H1 (cell line): Measurements from ENCODE around the gene SRRM4. TPM values are rescaled to one million over a fixed set of nuclear protein-coding genes. Genes with fewer than 3 reads are reported as not detected.

ENCODE experiments used
- CTCF ChIA-PET: fragments of 300-600 bp; sonication (Branson Sonifier 250); formaldehyde crosslinking; loops from one replicate; lab custom pipeline; 2021; ENCODE audit not compliant: partially characterized antibody; lab: Charles Lee
- POLR2A ChIA-PET: fragments of 300-600 bp; sonication (Branson Sonifier 250); formaldehyde crosslinking; loops from one replicate; lab custom pipeline; 2021; ENCODE audit warnings: inconsistent platforms; ENCODE audit not compliant: partially characterized antibody; lab: Charles Lee
- DNase-seq, 2 experiments: peaks; one replicate each; pipeline versions ENCODE4 v3.0.0 to v3.0.0-alpha.2; 2010 to 2022; ENCODE audit warnings: low spot score in 2 of 2, low read depth in 1 of 2, mixed read lengths in 1 of 2
- FAIRE-seq: peaks from 2 replicates; lab custom pipeline; 2011; peaks lifted over from hg19 to GRCh38; lab: Jason Lieb, UNC
- H2AFZ ChIP-seq: 2 replicates; pipeline ENCODE4 v1.8.1; 2012; ENCODE audit warnings: low read length, inconsistent platforms
- H2AK5ac ChIP-seq: 2 replicates; pipeline ENCODE4 v1.6.1; 2013; ENCODE audit warnings: low read depth, low read length
- H2BK120ac ChIP-seq: replicated peaks from 2 replicates; pipeline ENCODE3; 2013; ENCODE audit warnings: low read depth, low read length, inconsistent platforms
- H2BK12ac ChIP-seq: 2 replicates; pipeline ENCODE4 v1.6.1; 2013; ENCODE audit warnings: low read depth, low read length
- H2BK15ac ChIP-seq: 2 replicates; pipeline ENCODE4 v1.6.1; 2013; ENCODE audit warnings: low read length
- H2BK20ac ChIP-seq: 2 replicates; pipeline ENCODE4 v1.6.1; 2013; ENCODE audit warnings: low read length
- H2BK5ac ChIP-seq: 2 replicates; pipeline ENCODE4 v1.6.1; 2013; ENCODE audit warnings: low read depth, low read length
- H3K14ac ChIP-seq: 2 replicates; pipeline ENCODE4 v1.6.1; 2013; ENCODE audit warnings: inconsistent platforms; ENCODE audit not compliant: insufficient read length
- H3K18ac ChIP-seq: 2 replicates; pipeline ENCODE4 v1.6.1; 2013; ENCODE audit warnings: low read length; ENCODE audit errors: extremely low read depth
- H3K23ac ChIP-seq: 2 replicates; pipeline ENCODE4 v1.6.1; 2013; ENCODE audit warnings: inconsistent platforms; ENCODE audit not compliant: insufficient read length
- H3K23me2 ChIP-seq: 2 replicates; pipeline ENCODE4 v1.6.1; 2013; ENCODE audit warnings: low read depth, low read length
- H3K27ac ChIP-seq: 2 replicates; pipeline ENCODE4 v1.6.1; 2011; ENCODE audit warnings: low read depth, low read length, inconsistent platforms
- H3K27me3 ChIP-seq, 4 experiments: replicated peaks in 1 of 4; 1 replicate in 1 of 4; 2 replicates in 3 of 4; pipeline versions ENCODE4 v1.6.1 to v1.8.1; 2011 to 2013; ENCODE audit warnings: low read length in 3 of 4, mild to moderate bottlenecking in 3 of 4, inconsistent platforms in 2 of 4, mixed read lengths in 2 of 4, moderate library complexity in 1 of 4; ENCODE audit not compliant: control insufficient read depth in 3 of 4, insufficient read depth in 3 of 4; ENCODE audit errors: extremely low read depth in 1 of 4
- H3K36me3 ChIP-seq, 4 experiments: 2 replicates each; pipeline versions ENCODE4 v1.6.1 to v1.8.1; 2011 to 2013; ENCODE audit warnings: mild to moderate bottlenecking in 4 of 4, low read length in 3 of 4, moderate library complexity in 2 of 4, control low read depth in 1 of 4, inconsistent platforms in 1 of 4; ENCODE audit not compliant: insufficient read depth in 4 of 4, control insufficient read depth in 2 of 4
- H3K4ac ChIP-seq: replicated peaks from 2 replicates; pipeline ENCODE3; 2013; ENCODE audit warnings: low read length, low read depth, mixed read lengths, inconsistent platforms; ENCODE audit not compliant: insufficient read length
- H3K4me1 ChIP-seq, 4 experiments: replicated peaks in 1 of 4; 1 replicate in 1 of 4; 2 replicates in 3 of 4; pipeline versions ENCODE4 v1.6.1 to v1.8.1; 2011 to 2013; ENCODE audit warnings: low read length in 3 of 4, inconsistent platforms in 2 of 4, mixed read lengths in 1 of 4; ENCODE audit not compliant: insufficient read depth in 4 of 4, control insufficient read depth in 3 of 4
- H3K4me2 ChIP-seq, 2 experiments: 2 replicates each; pipeline versions ENCODE4 v1.6.1 to v1.8.1; 2011 to 2013; ENCODE audit warnings: low read depth in 2 of 2, low read length in 2 of 2, control low read depth in 1 of 2, inconsistent platforms in 1 of 2, mild to moderate bottlenecking in 1 of 2; ENCODE audit not compliant: insufficient read depth in 1 of 2
- H3K4me3 ChIP-seq, 4 experiments: fragments of 200-600, 300-600 bp in 1 of 4; sonication (generic), shearing (Covaris generic), sonication (Bioruptor Twin) in 1 of 4; 2 replicates each; pipeline versions ENCODE4 v1.5.1 to v1.8.1; 2011 to 2016; ENCODE audit warnings: low read length in 4 of 4, low read depth in 3 of 4, control low read depth in 2 of 4, inconsistent platforms in 2 of 4, mild to moderate bottlenecking in 2 of 4, mixed read lengths in 1 of 4, moderate library complexity in 1 of 4; ENCODE audit not compliant: insufficient read depth in 2 of 4; ENCODE audit errors: extremely low read depth in 1 of 4
- H3K56ac ChIP-seq: replicated peaks from 2 replicates; pipeline ENCODE3; 2013; ENCODE audit warnings: low read depth, mild to moderate bottlenecking, mixed read lengths, low read length, inconsistent platforms; ENCODE audit not compliant: insufficient read length
- H3K79me1 ChIP-seq: 2 replicates; pipeline ENCODE4 v1.6.1; 2013; ENCODE audit warnings: low read depth, low read length, control low read depth
- H3K79me2 ChIP-seq, 2 experiments: 2 replicates each; pipeline versions ENCODE4 v1.6.1 to v1.8.1; 2012 to 2013; ENCODE audit warnings: low read length in 2 of 2, mild to moderate bottlenecking in 2 of 2, inconsistent platforms in 1 of 2; ENCODE audit not compliant: insufficient read depth in 2 of 2, control insufficient read depth in 1 of 2
- H3K9ac ChIP-seq, 4 experiments: replicated peaks in 1 of 4; 1 replicate in 1 of 4; 2 replicates in 3 of 4; pipeline versions ENCODE4 v1.6.1 to v1.8.1; 2011 to 2013; ENCODE audit warnings: low read depth in 3 of 4, low read length in 3 of 4, control low read depth in 2 of 4, mild to moderate bottlenecking in 2 of 4, moderate library complexity in 2 of 4, inconsistent platforms in 1 of 4; ENCODE audit errors: extremely low read depth in 1 of 4
- H3K9me3 ChIP-seq, 2 experiments: 2 replicates each; pipeline versions ENCODE4 v1.6.1 to v1.8.1; 2012 to 2013; ENCODE audit warnings: mild to moderate bottlenecking in 2 of 2, moderate library complexity in 2 of 2, control low read depth in 1 of 2, inconsistent platforms in 1 of 2, low read depth in 1 of 2, low read length in 1 of 2, mixed read lengths in 1 of 2; ENCODE audit not compliant: insufficient read depth in 2 of 2
- H4K20me1 ChIP-seq, 2 experiments: replicated peaks in 1 of 2; 2 replicates each; pipeline versions ENCODE3 to v1.8.1; 2011 to 2013; ENCODE audit warnings: inconsistent platforms in 2 of 2, low read length in 2 of 2, mild to moderate bottlenecking in 1 of 2; ENCODE audit not compliant: insufficient read depth in 2 of 2, control insufficient read depth in 1 of 2
- H4K5ac ChIP-seq: 2 replicates; pipeline ENCODE4 v1.6.1; 2013; ENCODE audit warnings: low read length, low read depth, mixed read lengths, inconsistent platforms; ENCODE audit not compliant: insufficient read length
- H4K8ac ChIP-seq: 2 replicates; pipeline ENCODE4 v1.8.0; 2013; ENCODE audit warnings: mild to moderate bottlenecking, moderate library complexity, low read length, inconsistent platforms; ENCODE audit not compliant: insufficient read depth; ENCODE audit errors: extremely low read depth
- H4K91ac ChIP-seq: replicated peaks from 2 replicates; pipeline ENCODE3; 2013; ENCODE audit warnings: low read length, mixed read lengths, inconsistent platforms; ENCODE audit not compliant: insufficient read length
- BRCA1 ChIP-seq: IDR thresholded peaks from 2 replicates; pipeline ENCODE4 v1.6.1; 2012; ENCODE audit warnings: low read depth, low read length, improper control_type of control experiment
- CHD1 ChIP-seq: IDR thresholded peaks from 2 replicates; pipeline ENCODE4 v1.6.1; 2012; ENCODE audit warnings: low read depth, low read length, improper control_type of control experiment
- JUN ChIP-seq: IDR thresholded peaks from 2 replicates; pipeline ENCODE4 v1.6.1; 2011; ENCODE audit warnings: low read depth, mild to moderate bottlenecking, improper control_type of control experiment, low read length
- KDM1A ChIP-seq: fragments of 200-600, 300-600 bp; sonication (generic); IDR thresholded peaks from 2 replicates; pipeline ENCODE4 v1.7.1; 2016; ENCODE audit warnings: mild to moderate bottlenecking, low read length, borderline replicate concordance
- KDM5A ChIP-seq: fragments of 200-600 bp; IDR thresholded peaks from 2 replicates; pipeline ENCODE4 v1.7.1; 2012; ENCODE audit warnings: mild to moderate bottlenecking, low read length, inconsistent platforms, mixed read lengths
- RFX5 ChIP-seq: IDR thresholded peaks from 2 replicates; pipeline ENCODE4 v1.6.1; 2011; ENCODE audit warnings: low read depth, low read length, improper control_type of control experiment, borderline replicate concordance
- RNF2 ChIP-seq: fragments of 200-900, 300-1000 bp; sonication (generic); IDR thresholded peaks from 2 replicates; pipeline ENCODE4 v1.7.1; 2016; ENCODE audit warnings: borderline replicate concordance, low read depth, mild to moderate bottlenecking, antibody characterized with exemption, low read length; ENCODE audit not compliant: poor library complexity, severe bottlenecking; ENCODE audit errors: missing control alignments
- TAF7 ChIP-seq: optimal IDR thresholded peaks from 2 replicates; pipeline ENCODE3; 2011; ENCODE audit warnings: low read depth, mild to moderate bottlenecking, inconsistent platforms, low read length, moderate library complexity, borderline replicate concordance
- TEAD4 ChIP-seq: IDR thresholded peaks from 2 replicates; pipeline ENCODE4 v1.6.1; 2012; ENCODE audit warnings: low read depth, low read length, inconsistent platforms, mixed read lengths
- WGBS, 2 experiments: shearing (Covaris generic) in 1 of 2; methylation state at CpG; one replicate each; pipeline versions ENCODE4 v1.1.6 to v1.1.7; 2013 to 2015; ENCODE audit warnings: low lambda C conversion rate in 2 of 2, mixed read lengths in 2 of 2, inconsistent platforms in 1 of 2, low coverage in 1 of 2, missing lambda C conversion rate in 1 of 2; ENCODE audit not compliant: insufficient replicate concordance in 2 of 2, insufficient coverage in 1 of 2, insufficient read length in 1 of 2; ENCODE audit errors: extremely low coverage in 1 of 2, missing lambda C conversion rate in 1 of 2; 5-methylcytosine and 5-hydroxymethylcytosine counted together
- polyA plus RNA-seq, 7 experiments: library from polyadenylated mRNA; depleted of rRNA in 3 of 7; stranded (reverse) in 5 of 7; unstranded in 2 of 7; fragments of >200 nt in 5 of 7; fragments of 200-250 nt in 2 of 7; gene quantifications; 1 replicate in 5 of 7; 2 replicates in 1 of 7; 4 replicates in 1 of 7; pipeline versions ENCODE4 v1.2.1 to v1.2.3, GENCODE V29; 2011 to 2013; ENCODE audit warnings: missing spikeins in 2 of 7, mixed read lengths in 2 of 7
- total RNA-seq: library from RNA; stranded (reverse); fragmentation: NEBNext Ultra II Directional; extraction: Animal tissue kit (Norgen Biotek cat#: 25700); gene quantifications from 2 replicates; pipeline ENCODE4 v1.2.1, GENCODE V29; 2021

Gene SRRM4
- total and polyA plus RNA-seq, 2 of the 8 experiments (the other 6 are each of a cell fraction or from before 2014, with no cell fraction given): 0.53 to 1.1 TPM

DNA sequence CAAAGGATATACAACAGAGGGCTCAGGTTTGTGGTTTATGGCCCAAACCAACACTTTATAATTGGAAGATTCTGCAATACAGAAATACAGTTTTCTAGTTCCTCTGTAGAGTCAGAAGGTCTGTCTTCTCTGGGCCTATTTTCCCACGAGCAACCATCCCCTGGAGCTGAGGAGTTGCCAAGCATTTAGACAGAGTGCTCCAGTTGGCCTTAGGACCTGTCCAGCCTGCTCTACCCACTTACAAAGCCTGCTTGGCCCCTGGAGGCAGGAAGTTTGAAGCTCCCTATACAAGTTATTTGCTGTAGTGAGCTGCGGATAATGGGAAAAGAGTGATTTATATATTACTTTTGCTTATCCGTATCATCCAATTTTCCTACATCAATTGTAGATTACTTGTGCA, 136.6 kb downstream of the SRRM4 start:
- CTCF ChIA-PET: interaction anchor here (0.8 to 2.9 kb wide), 3 partner anchors 22 to 131 kb away, joined by 3 to 14 read pairs (median 3); no protein-coding TSS in a partner anchor
- Histone ChIP-seq H2BK12ac (no peak overlapping the region), H3K27ac (no peak overlapping the region), H3K23me2 (no peaks in the 10 kb centered on the region), H4K20me1 (no peaks in the 10 kb centered on the region), H3K36me3 (no peaks in the 10 kb centered on the region), H3K79me2 (no peaks in the 10 kb centered on the region), H3K27me3 (no peaks in the 10 kb centered on the region), H3K4me2 (no peak overlapping the region), H3K23ac (no peak overlapping the region), H3K4ac (no peak overlapping the region), H2BK20ac (no peak overlapping the region), H3K4me3 (no peak overlapping the region), H3K14ac (no peak overlapping the region), H4K8ac (no peak overlapping the region; the same call in 1 of the 2 replicates), H3K9me3 (no peaks in the 10 kb centered on the region), H4K5ac (no peak overlapping the region), H4K91ac (no peak overlapping the region), H2AK5ac (no peak overlapping the region), H2BK5ac (no peak overlapping the region), H3K18ac (no peak overlapping the region), H3K56ac (no peak overlapping the region)
- 97% methylated on average over 3 of the region's 3 CpGs; no CpG with 5 or more reads in 1 of the 2 experiments for WGBS, 2 experiments
- DNase-seq (no peak), FAIRE-seq (no peak)
- POLR2A ChIA-PET: interaction anchor here (4.2 kb wide), 1 partner anchor 35 kb away, joined by 13 read pairs; no protein-coding TSS in a partner anchor
- TF ChIP-seq TAF7 (no peak), JUN (no peak), BRCA1 (no peak), CHD1 (no peak), KDM5A (no peak), RFX5 (no peak), RNF2 (no peak), KDM1A (no peak), TEAD4 (no peak)
- TF ChIP-seq, all 59 proteins: peak for 0
- H2BK120ac ChIP-seq: no peak overlapping the region
- H3K9ac ChIP-seq: no peak overlapping the region
- no peak overlapping the region for H2BK15ac ChIP-seq
- H3K4me1 ChIP-seq: 0 out of 7 replicates have a peak, but pooled peaks cover 0 to 2% (median 0%) of the 10 kb centered on the region in 4 experiments
- no peak overlapping the region for H2AFZ ChIP-seq
- H3K79me1 ChIP-seq: no peaks in the 10 kb centered on the region
